COLO668 (cell line): ENCODE data around the gene MED23.

Source experiments
- DNase-seq: peaks from one replicate; lab custom pipeline; 2025; ENCODE audit not compliant: unreplicated experiment; lab: John Stamatoyannopoulos, UW

Gene MED23

GRCh38 chr6:131640576-131640975, 12.5 kb upstream of the MED23 start:
- DNase-seq, result no peak

- DNase-seq, result no peak
Observed at GRCh38 chr6:131640100-131640499, 12.1 kb upstream of the MED23 start.

- DNase-seq, result no peak
Observed at GRCh38 chr6:131638013-131638412, 10.0 kb upstream of the MED23 start.

- DNase-seq, result no peak
Observed at GRCh38 chr6:131636880-131637792, 9.1 kb upstream of the MED23 start, which contains the start of gene ENPP3. TSS of gene ENPP3 (plus strand) at chr6:131637302. CDS start at chr6:131637385, 83 bp downstream.

GRCh38 chr6:131635384-131636340, 7.6 kb upstream of the MED23 start:
- DNase-seq, result no peak

- DNase-seq, result no peak
Observed at GRCh38 chr6:131631625-131632289, 3.7 kb upstream of the MED23 start.

- no peak for DNase-seq
Observed at GRCh38 chr6:131629651-131630050, 1.6 kb upstream of the MED23 start.

GRCh38 chr6:131628726-131629125, 684 bp upstream of the MED23 start:
- DNase-seq, result no peak

GRCh38 chr6:131615275-131615674, 12.8 kb downstream of the MED23 start:
- no peak for DNase-seq

- no peak for DNase-seq
Observed at GRCh38 chr6:131613296-131613925, 14.6 kb downstream of the MED23 start.

- DNase-seq, result no peak
Observed at GRCh38 chr6:131602781-131603312, 25.2 kb downstream of the MED23 start.

GRCh38 chr6:131600716-131601115, 27.3 kb downstream of the MED23 start:
- DNase-seq, result no peak

GRCh38 chr6:131597446-131597845, 30.6 kb downstream of the MED23 start:
- DNase-seq, result no peak

- DNase-seq, result no peak
Observed at GRCh38 chr6:131594074-131594473, 34.0 kb downstream of the MED23 start.

- DNase-seq, result no peak
Observed at GRCh38 chr6:131592935-131593334, 35.1 kb downstream of the MED23 start.

- no peak for DNase-seq
Observed at GRCh38 chr6:131588643-131589042, 39.4 kb downstream of the MED23 start.

GRCh38 chr6:131587909-131588308, 40.1 kb downstream of the MED23 start:
- DNase-seq, result no peak

- no peak for DNase-seq
Observed at GRCh38 chr6:131586543-131586942, 41.5 kb downstream of the MED23 start.

GRCh38 chr6:131581523-131581922, 46.5 kb downstream of the MED23 start:
- DNase-seq, result no peak

- no peak for DNase-seq
Observed at GRCh38 chr6:131575834-131576478, 52.1 kb downstream of the MED23 start.
